Measurements from ENCODE around the gene BAIAP3. TPM values are rescaled to one million over a fixed set of nuclear protein-coding genes. Genes with fewer than 3 reads are reported as not detected.
"Not testable (repeated sequence)": the region's sequence is repeated elsewhere in the genome, so short reads cannot be mapped to it uniquely, and the experiment has no call there.

The BAIAP3 gene
- total RNA-seq, 1 experiment from 2014 or later: 0.34 TPM

DNA sequence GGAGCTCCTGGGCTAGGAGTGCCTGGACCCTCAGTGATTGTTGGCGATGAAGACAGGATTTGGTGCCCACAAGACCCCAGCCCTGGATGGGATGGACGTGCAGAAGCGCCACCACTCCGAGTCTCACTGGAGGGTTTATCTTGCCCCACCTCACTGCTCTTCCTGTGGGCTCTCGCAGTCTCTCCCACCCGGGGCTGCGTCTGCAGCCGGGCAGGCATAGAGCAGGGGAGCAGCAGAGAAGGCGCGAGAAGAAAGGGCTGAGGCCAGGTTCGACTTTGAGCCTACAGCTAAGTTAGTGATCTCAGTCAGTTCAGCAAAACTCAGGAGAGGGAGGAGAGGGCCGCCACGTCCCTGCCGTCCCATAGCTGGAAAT is 17.4 kb upstream of the BAIAP3 start:
- no peak for DNase-seq (ENCODE audit: low read depth)

DNA sequence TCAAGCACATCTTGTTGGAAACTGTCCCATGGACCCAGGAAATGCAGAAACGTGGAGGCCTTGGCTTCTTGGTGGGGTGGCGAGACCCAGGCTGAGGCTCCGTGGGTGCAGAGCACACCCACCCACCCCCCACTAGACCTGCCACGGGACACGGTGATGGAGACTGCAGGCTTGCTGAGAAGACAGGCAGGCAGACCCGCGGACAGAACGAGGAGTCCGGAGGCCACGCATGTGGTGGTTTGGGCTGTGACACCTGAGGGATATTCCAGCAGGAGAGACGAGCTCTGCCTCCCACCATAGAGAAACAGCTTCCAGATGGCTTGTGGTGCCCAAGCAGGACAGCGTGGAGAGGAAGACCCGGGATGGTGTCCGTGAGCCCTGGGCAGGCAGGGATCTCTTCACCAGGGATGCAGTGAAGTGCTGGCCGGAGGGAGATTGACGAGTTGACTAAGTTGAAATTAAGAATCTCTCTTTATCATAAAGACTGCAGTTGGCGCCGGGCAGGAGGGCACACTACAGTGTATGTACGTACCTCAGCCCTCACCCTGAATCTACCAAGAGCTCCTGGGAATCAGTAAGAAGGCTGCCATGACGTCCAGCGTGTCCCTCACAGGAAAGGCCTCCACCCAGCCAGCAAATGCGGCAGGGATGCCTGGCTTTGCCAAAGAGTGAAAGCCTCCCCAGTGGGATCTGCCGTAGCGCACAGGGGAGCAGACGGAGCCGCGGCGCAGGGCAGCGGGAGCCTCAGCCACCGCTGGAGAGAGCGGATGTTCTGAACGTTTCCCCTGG is 15.8 kb upstream of the BAIAP3 start:
- DNase-seq (ENCODE audit: low read depth): no peak

DNA sequence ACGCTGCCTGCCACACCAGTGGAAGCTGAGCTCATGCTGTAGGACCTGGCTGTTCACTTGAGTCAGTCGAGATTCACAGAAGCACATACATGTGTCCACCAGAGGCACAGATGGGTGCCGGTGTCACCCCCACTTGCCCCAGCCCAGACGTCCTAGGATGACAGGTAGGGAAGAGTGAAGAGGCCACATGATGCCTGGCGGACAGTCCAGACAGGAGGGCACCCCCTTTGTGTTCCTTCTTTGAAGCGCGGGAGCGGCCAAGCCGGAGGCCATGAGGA is 15.2 kb upstream of the BAIAP3 start:
- no peak for DNase-seq (ENCODE audit: low read depth)

DNA sequence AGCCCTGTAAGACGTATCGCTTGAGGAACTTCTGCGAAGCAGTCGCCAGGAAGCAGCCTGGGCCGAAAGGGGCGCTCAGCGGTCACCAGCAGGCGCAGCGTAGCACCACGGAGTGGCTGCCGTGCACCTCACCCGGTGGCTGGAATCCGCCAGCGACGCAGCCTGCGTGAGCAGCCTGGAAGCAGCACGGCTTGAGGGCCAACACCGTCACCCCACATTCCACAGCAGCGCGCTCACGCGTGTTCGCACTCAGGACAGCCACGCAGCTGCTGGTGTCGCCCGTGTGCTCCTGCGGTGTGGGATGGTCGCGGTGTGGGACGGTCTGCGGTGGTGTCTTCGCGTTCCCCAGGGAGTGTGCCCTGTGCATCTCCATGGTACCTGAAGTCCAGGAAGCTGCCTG is 14.4 kb upstream of the BAIAP3 start:
- no peak for DNase-seq (ENCODE audit: low read depth)

DNA sequence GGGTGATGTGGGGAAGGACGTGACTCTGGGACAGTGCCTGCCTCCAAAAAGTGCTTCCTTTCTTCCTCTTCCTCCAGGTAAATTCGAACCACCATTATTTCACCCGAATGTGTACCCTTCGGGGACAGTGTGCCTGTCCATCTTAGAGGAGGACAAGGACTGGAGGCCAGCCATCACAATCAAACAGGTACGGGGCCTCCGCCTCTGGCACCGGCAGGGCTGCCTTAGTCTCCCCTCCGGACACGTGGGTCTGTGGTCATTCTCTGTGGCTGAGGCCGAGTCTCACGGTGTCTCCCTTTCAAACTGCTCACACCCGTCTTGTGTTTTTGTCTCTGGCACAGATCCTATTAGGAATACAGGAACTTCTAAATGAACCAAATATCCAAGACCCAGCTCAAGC is 13.3 kb upstream of the BAIAP3 start:
- DNase-seq (ENCODE audit: low read depth): no peak

DNA sequence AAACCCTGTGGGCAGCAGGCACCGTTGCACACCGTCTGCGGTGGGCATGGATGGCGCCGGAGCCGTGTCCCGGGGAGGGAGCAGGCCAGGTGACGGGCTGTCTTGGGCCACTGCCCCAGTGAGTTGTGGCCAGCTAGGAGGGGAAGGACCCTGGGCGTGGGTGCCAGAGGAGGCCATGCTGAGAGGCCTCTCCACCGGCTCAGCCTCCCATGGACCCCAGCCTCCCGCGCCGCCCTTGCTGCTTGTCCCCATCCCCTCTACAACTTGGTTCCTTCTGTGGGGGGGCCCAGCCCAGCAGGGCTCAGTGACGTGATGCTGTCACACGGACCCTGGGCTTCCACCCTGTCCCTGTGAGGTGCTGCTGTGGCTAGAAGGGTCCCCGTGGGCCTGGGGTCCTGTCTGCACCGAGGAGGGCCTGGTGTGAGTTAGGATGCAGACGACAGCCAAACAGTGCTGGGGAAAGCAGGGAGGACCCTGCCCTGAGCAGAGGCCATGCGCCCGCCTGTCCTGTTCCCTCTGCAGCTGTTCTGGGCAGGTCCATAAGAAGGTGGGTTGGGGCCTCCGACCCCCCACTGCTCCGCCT is 12.7 kb upstream of the BAIAP3 start:
- DNase-seq (ENCODE audit: low read depth): no peak

DNA sequence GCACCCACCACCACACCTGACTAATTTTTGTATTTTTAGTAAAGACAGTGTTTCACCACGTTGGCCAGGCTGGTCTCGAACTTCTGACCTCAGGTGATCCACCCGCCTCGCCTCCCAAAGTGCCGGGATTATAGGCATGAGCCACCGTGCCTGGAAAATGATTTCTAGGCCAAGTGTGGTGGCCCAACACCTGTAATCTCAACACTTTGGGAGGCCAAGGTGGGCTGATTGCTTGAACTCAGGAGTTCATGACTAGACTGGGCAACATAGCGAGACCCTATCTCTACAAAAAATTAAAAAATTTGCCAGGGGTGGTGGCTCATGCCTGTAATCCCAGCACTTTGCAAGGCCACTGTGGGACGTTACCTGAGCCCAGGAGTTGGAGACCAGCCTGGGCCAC is 11.0 kb upstream of the BAIAP3 start:
- no peak for DNase-seq (ENCODE audit: low read depth)

DNA sequence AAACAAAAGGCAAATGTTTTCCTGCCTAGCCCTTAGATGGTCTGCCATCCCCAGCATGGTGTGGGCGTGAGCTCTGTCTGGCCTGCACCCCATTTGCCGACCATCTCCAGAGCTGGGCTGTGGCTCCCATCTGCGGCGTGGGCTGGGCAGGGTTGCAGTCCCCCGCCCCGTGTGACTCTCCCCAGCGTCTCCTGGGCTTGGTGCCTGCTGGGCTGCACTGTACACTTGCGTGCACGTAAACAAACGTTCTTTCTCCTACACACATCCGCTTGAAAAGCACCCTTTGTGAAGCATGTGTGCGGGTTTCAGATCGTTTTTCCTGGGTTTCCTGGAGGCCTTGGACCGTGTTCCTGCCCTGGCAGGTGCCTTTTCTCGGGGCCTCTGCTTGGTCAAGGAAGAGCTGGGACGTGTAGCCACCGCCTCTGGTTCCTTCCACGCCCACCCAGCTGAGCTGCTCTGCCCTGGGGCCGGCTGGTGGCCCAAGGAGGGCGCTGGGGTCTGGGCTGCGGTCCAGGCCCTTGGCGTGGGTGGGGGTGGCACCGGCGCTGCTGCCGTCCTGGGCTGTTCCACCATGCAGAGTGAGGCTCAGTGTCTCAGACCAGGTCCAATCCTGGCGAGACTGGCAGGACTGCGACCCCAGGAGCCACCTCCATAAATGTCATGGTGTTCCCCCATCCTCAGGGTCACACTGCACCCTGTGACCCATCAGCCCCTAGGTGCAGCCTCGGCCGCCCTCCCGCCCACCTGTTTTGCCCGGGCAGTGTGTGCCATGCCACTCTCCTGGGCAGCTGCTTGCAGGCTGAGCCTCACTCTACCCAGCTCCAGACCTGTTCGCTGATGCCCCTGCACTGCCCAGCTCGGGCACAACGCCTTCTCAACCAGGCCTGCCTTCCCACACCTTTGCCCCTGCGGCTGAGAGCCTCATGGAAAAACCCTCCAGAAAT is 9.9 kb upstream of the BAIAP3 start:
- no peak for DNase-seq (ENCODE audit: low read depth)

DNA sequence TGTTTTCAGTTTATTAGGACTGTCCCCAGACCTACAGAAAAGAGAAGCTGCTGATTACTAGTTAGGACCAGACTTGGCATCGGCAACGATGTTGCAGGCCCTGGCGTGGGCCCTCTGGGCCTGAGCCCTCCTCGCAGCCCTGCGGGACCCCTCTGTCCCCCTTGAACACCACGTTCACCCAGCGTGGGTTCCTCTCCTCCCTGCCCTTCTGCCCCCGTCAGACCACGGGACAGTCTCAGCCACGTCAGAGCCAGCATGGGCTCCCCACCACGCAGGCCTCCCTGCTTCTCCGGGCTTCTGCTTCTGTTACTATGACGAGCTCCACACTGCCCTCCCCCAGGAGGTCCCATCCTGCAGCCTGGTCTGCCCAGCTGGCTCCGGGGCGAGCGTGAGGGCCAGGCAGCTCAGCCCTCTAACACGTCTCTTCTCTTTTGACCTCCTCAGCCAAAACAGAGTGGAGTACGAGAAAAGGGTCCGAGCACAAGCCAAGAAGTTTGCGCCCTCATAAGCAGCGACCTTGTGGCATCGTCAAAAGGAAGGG is 9.1 kb upstream of the BAIAP3 start:
- DNase-seq (ENCODE audit: low read depth): no peak

DNA sequence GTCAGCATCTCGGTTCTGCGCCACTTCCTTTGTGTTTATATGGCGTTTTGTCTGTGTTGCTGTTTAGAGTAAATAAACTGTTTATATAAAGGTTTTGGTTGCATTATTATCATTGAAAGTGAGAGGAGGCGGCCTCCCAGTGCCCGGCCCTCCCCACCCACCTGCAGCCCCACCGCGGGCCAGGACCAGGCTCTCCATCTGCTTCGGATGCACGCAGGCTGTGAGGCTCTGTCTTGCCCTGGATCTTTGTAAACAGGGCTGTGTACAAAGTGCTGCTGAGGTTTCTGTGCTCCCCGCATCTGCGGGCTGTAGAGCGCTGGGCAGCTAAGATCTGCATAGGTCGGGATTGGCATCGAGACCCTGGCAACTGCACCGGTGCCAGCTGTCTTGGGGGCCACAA is 8.2 kb upstream of the BAIAP3 start:
- no peak for DNase-seq (ENCODE audit: low read depth)

DNA sequence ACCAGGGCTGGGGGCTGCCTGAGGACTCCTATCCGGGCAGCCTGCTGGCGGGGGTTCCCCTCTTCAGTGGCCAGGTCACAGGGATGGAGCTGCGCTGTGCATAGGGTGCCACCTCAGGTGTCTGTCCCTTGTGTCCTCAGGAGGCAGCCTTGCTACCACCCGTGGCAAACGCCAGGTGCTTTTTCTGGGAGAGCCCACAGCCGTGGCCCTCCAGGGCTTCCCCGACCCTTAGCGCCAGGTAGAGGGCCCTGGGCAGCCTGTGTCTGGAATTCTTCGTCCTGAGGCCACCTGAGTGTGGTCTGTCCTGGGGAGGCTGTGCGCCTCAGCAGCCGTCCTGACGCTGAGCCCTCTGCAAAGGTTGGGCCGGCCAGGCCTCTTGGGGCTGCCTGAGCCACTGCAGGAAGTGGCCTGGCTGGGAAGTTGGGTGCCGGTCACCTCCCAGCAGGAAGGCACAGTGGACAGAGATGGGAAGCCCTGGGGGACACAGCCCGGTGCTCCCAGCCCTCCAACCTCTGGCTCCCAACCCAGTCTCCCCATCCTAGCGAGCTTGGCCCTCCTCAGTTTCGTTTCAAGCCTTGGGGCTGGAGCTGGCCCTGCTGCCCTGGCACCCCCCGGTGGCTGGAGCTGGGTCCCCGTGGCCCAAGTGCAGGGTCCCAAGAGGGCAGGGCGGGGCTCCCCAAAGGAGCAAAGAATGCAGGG is 7.6 kb upstream of the BAIAP3 start:
- DNase-seq (ENCODE audit: low read depth): no peak

DNA sequence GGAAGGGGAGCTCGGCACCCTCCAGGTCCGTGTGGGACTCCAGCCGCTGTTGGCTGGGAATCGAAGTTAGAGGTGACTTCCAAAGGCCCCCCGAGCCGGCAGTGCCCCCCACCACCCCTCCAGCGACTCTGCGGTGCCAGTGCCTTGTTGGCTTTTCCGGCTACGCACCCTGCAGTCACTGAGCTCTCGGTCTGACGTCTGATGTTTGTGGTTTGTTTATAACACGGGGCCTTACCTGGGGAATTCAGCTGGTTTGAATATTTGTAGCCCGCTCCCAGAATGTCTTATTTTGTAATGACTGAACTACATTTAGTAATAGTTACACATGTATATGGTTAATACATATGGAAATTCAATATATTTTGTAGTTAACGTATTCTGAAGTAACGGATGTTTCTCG is 7.1 kb upstream of the BAIAP3 start:
- DNase-seq (ENCODE audit: low read depth): no peak

DNA sequence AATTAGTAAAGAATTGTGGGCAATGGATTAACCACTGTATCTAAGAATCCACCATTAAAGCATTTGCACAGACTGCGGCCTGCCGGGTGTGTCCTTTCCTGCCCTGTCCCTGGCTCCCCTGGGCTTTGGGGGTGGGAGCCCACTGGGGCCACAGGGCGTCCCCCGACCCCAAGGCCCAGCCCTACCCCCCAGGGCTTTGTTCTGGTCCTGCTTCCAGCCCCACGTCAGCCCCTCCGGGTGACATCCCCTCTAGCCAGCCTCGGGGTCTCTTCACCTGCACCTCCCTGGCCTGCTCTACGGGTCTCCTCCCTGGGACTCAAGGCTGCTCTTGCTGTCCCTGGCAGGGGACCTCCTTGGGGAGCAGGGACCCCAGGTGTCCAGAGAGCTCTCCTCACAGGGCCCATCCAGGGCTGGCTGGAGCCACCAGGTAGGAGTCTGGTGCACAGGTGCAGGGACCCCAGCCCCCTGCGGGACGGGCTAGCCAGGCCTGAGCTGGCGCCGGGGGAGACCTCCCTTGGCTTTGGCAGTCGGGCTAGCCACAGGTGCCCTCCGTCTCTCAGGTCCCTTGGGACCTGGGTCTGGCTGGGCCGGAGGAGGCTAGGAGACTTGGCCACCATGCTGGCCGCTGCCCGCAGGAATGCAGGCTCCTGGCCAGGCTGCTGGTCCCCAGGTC is 6.4 kb upstream of the BAIAP3 start:
- DNase-seq (ENCODE audit: low read depth): no peak

DNA sequence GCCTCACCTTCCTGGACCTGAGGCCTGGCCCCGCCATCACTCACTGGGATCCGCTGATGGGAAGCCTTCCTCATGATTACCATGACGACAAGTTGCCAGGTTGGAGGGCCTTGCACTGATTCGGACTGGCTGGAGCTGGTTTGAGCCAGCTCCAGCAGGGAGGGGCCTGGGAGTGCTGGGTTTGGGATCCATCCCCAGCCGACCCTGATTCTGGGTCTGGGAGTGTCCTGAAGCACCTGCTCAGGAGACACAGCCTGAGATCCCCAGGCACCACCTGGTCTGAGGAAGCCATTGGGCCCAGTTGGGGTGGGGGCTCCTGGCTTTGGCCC is 5.9 kb upstream of the BAIAP3 start:
- no peak for DNase-seq (ENCODE audit: low read depth)

DNA sequence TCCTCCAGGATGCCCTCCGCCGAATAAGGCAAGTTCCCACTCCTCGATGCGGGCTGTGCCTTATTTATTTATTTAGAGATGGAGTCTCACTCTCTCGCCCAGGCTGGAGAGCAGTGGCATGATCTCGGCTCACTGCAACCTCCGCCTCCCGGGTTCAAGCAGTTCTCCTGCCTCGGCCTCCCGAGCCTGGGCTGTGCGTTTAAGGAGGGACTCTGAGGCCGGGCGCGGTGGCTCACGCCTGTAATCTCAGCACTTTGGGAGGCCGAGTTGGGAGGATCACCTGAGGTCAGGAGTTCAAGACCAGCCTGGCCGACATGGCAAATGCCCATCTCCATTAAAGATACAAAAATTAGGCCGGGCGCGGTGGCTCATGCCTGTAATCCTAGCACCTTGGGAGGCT is 5.3 kb upstream of the BAIAP3 start:
- not testable (repeated sequence) for DNase-seq (ENCODE audit: low read depth)

DNA sequence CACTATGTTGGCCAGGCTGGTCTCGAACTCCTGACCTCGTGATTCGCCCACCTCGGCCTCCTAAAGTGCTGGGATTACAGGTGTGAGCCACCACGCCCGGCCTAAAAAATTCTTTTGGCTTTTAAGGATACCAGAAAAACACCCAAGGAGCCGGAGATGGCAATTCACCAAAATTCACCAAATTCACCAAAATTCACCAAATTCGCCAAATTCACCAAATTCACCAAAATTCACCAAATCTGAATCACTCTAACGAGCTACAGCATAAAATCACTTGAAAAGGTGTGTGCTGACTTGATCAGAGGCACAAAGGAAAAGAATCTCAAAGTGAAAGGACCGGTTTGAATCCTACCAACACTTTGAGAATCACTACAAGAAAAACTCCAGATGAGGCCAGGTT is 4.5 kb upstream of the BAIAP3 start:
- DNase-seq (ENCODE audit: low read depth): not testable (repeated sequence)

DNA sequence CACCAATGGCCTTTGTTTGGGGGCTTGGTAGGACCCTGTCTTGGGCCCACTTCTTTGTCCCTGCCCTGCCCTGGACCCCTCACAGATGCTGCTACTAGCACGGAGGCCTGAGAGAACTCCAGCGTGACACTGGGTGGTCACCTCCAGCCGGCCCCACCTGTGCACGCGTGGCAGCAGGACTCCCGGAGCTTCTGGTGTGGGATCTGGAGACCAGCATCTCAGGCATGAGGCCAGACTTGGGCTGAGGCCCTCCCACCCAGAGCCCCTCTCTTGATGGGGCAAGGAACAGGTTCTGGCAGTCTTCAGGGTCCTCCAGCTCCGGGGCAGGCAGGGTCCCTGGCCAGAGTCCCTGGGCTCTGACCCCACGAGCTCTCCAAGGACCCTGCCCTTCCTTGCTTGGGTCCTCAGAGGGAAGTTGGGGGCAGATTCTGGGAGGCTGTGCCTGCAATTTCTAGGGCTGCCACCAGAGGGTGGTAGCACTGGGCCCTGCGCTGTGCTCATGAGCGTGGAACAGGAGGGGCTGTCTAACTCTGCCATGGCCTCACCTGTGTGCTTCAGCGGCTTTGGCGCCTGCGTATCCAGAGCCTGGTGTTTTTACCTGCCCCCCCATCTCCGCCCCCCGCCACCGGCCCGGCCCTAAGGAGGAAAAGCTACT is 3.1 kb upstream of the BAIAP3 start:
- DNase-seq (ENCODE audit: low read depth): no peak

DNA sequence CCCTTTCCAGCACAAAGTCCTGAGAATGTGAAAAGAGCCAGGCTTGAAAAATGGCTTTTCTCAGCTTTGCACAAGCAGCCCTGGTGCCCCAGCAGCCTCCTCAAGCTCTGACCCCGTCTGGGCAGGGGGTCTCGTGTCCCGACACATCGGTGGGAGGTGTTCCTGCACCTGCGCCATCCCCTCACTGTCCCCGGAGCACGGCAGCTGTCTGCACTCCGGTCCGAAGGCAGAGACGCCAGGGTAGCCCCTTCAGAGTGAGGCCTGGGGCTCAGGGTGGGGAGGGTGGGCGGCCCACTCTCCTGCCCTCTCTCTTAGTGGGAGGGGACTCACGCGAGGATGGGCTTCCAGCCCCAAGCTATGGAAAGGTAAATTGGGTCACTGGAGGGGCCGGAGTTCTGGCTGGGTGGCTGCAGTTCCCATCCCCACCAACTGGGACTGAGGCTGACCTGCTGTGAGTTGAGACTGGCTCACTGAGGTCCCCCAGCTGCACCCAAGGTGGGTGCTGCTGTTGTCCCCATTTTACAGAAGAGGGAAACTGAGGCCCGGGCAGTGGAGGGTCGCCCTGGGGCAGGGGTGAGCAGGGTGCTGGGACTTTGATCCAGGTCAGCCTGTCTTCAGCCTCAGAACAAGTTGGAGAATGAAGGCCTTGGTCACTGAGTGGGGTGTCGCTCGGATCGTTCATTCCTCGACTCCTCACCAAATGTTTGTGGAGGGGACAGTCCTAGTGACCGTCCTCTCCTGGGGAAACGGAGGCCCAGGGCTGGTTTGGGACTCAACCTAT is 2.3 kb upstream of the BAIAP3 start:
- no peak for DNase-seq (ENCODE audit: low read depth)

DNA sequence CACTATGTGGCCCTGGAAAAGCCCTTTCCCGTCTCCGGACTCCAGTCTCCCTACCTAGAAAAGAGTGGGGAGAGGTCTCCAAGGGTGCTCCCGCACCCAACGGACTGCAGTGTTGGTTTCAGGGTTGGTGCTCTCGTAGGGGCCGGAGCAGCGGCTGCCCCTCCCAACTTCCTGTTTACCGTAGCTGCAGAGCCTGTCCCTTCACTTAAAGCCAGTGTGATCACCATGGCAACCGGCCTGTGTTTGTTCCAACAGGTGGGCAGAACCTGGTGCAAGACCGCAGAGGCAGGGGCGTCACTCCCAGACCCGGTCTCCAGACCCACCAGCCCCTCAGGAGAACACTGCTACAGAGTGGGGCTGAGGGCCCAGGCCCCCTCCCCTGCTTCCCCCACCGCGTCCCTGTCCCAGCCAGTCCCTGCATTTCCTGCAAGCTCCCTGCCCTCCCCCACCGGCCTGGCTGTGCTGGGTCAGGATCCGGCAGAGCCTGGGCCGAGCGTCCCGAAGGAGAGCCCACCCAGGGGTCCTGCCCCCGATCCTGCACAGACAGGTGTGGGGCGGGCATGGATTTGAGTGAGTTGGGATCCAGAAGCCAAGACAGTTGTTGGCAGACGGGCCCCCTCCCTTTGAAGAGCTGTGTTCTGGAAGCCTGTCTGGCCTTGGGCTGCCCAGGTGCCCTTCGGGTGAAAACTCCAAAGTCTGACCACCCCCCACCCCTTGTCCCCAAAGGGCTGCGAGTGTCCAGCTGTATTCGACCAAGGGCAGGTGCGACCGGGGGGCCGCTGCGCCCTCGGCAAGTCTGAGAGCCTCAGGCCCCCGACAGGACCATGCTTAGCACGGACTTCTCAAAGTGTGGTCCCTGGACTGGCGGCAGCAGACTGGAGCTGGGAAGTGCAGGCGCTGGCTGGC is 1.5 kb upstream of the BAIAP3 start:
- peak; percentile 91 for DNase-seq (ENCODE audit: low read depth)
